ENCODE data around the gene GLIPR2.

DNA sequence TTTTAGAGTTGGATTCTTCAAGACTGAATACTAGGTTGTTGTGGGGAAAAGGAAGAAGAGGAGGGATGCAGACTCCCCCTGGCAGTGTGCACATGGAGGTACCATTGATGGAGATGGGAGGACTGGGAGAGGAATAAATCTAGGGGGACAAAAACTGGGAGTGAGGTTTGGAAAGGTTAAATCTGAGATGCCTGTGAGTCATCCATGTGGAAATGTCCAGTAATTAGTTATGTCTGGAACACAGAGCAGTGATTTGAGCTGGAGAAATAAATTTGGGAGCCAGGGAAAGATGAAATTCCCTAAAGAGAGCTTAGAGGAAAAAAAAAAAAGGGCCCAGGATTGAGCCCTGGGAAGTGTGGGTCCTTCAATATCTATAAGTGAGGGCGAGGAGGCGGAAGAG lies 24.7 kb downstream of the GLIPR2 start:
- TF ChIP-seq, protein P1, sequence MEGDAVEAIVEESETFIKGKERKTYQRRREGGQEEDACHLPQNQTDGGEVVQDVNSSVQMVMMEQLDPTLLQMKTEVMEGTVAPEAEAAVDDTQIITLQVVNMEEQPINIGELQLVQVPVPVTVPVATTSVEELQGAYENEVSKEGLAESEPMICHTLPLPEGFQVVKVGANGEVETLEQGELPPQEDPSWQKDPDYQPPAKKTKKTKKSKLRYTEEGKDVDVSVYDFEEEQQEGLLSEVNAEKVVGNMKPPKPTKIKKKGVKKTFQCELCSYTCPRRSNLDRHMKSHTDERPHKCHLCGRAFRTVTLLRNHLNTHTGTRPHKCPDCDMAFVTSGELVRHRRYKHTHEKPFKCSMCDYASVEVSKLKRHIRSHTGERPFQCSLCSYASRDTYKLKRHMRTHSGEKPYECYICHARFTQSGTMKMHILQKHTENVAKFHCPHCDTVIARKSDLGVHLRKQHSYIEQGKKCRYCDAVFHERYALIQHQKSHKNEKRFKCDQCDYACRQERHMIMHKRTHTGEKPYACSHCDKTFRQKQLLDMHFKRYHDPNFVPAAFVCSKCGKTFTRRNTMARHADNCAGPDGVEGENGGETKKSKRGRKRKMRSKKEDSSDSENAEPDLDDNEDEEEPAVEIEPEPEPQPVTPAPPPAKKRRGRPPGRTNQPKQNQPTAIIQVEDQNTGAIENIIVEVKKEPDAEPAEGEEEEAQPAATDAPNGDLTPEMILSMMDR (IDR thresholded peaks at IDR 0.05), result no peak
- no peak for TF ChIP-seq ZFX (IDR thresholded peaks at IDR 0.05; ENCODE audit: borderline replicate concordance)

Measured in 22Rv1 (cell line).